Uterus (tissue), 2 donors: ENCODE measurements around the gene UST.

Source experiments
- CTCF ChIP-seq, 4 experiments: fragments of 200-600 bp in 2 of 4; fragments of 450-650 bp in 2 of 4; sonication (generic) in 2 of 4; IDR thresholded peaks; one replicate each; pipeline ENCODE4 v1.5.1; 2016 to 2019; ENCODE audit warnings: antibody characterized with exemption in 4 of 4, mild to moderate bottlenecking in 2 of 4, moderate library complexity in 1 of 4
- POLR2A ChIP-seq, 2 donors: fragments of 450-650 bp; IDR thresholded peaks; one replicate each; pipeline ENCODE4 v1.6.1; 2016; ENCODE audit warnings: antibody characterized with exemption in 2 of 2, mild to moderate bottlenecking in 1 of 2, moderate library complexity in 1 of 2

GRCh38 chr6:149012040-149012545 is 265.3 kb downstream of the UST start:
- TF ChIP-seq CTCF (IDR thresholded peaks at IDR 0.05) (no peak), POLR2A (IDR thresholded peaks at IDR 0.05) (no peak)
